Upper lobe of left lung (tissue), 6 donors: ENCODE measurements around the gene CCDC81. TPM values are rescaled to one million over a fixed set of nuclear protein-coding genes. Genes with fewer than 3 reads are reported as not detected.

Experiments used
- ATAC-seq, 2 donors: fragments of 200-7000 bp; cut with Tn5 transposase; one replicate each; pipeline ENCODE4 v1.9.1; 2022; ENCODE audit warnings: mild to moderate bottlenecking in 2 of 2, moderate library complexity in 2 of 2; ENCODE audit not compliant: low FRiP score in 2 of 2
- DNase-seq, 2 donors: peaks; one replicate each; pipeline ENCODE4 v3.0.0-alpha.2; 2019 to 2020
- H3K27ac ChIP-seq, 4 donors: fragments of 200-600 bp; sonication (generic); one replicate each; pipeline ENCODE4 v1.5.1; 2016 to 2019
- H3K27me3 ChIP-seq, 4 donors: fragments of 200-600 bp; sonication (generic); one replicate each; pipeline ENCODE4 v1.5.1; 2017 to 2019
- H3K36me3 ChIP-seq, 4 donors: fragments of 200-600 bp; sonication (generic); one replicate each; pipeline ENCODE4 v1.5.1; 2016 to 2019
- H3K4me1 ChIP-seq, 4 donors: fragments of 200-600 bp; sonication (generic); one replicate each; pipeline ENCODE4 v1.5.1; 2018 to 2019
- H3K4me3 ChIP-seq, 4 donors: fragments of 200-600 bp; sonication (generic); one replicate each; pipeline ENCODE4 v1.5.1; 2017 to 2019; ENCODE audit warnings: mild to moderate bottlenecking in 2 of 4, moderate library complexity in 1 of 4
- H3K9me3 ChIP-seq, 4 donors: fragments of 200-600 bp; sonication (generic); one replicate each; pipeline ENCODE4 v1.5.1; 2018 to 2019
- CTCF ChIP-seq, 6 experiments: fragments of 450-650 bp in 4 of 6; fragments of 200-600 bp in 2 of 6; sonication (generic) in 2 of 6; IDR thresholded peaks; one replicate each; pipeline ENCODE4 v1.5.1; 2016 to 2019; ENCODE audit warnings: antibody characterized with exemption in 6 of 6
- EP300 ChIP-seq, 4 donors: sonication (generic); formaldehyde crosslinking; IDR thresholded peaks; one replicate each; pipeline ENCODE4 v1.5.1; 2017; ENCODE audit warnings: antibody characterized with exemption in 4 of 4, control low read depth in 2 of 4
- POLR2A ChIP-seq, 4 donors: fragments of 450-650 bp; IDR thresholded peaks; one replicate each; pipeline ENCODE4 v1.5.1; 2016 to 2017; ENCODE audit warnings: antibody characterized with exemption in 4 of 4, mild to moderate bottlenecking in 2 of 4
- POLR2AphosphoS5 ChIP-seq, 2 donors: sonication (generic); formaldehyde crosslinking; IDR thresholded peaks; one replicate each; pipeline ENCODE4 v1.5.1; 2017; ENCODE audit warnings: antibody characterized with exemption in 2 of 2
- WGBS, 2 donors: methylation state at CpG; one replicate each; pipeline ENCODE4 v1.1.5; 2017 to 2018; 5-methylcytosine and 5-hydroxymethylcytosine counted together
- total RNA-seq, 6 donors: library from RNA; depleted of rRNA in 4 of 6; stranded (reverse); fragments of >200 nt in 4 of 6; gene quantifications; one replicate each; pipeline versions ENCODE4 v1.1.0 to v1.2.1, GENCODE V29; 2016 to 2021
- donor health status: DM: no; HTN: no; CAD: no; lungs with moderate emphysema.
- donor health status: DM: no; HTN: yes; CAD: no; lungs with severe emphysema.

Gene CCDC81
- 10 to 100 TPM in 1 of 6 donors, 1 to 10 TPM in 4, under 1 TPM in 1; 0.52 to 10.5 (median 2.7) TPM for total RNA-seq

GRCh38 chr11:86374586-86374985 lies at the start of gene CCDC81:
CCDC81 (plus strand) TSS chr11:86374887; CDS start chr11:86375164, 277 bp downstream.
- H3K4me3 ChIP-seq: peak within 1 kb of the TSS in 2 of 4 donors; percentile 5 to 20
- H3K9me3 ChIP-seq: no peaks in the 10 kb centered on the region
- no peak within 1 kb of the TSS for H3K27ac ChIP-seq
- DNase-seq (peak in 1 of 2 donors; percentile 46), ATAC-seq (peak in 1 of 2 donors; percentile 56)
- H3K36me3 ChIP-seq: no peaks in the 10 kb centered on the region
- no peak for TF ChIP-seq POLR2AphosphoS5 (IDR thresholded peaks at IDR 0.05)
- no peak for TF ChIP-seq CTCF (IDR thresholded peaks at IDR 0.05)
- no peak for TF ChIP-seq EP300 (IDR thresholded peaks at IDR 0.05)
- TF ChIP-seq POLR2A (IDR thresholded peaks at IDR 0.05): no peak
- peaks cover 0 to 6% (median 0%) of the 10 kb centered on the region in 4 donors for H3K4me1 ChIP-seq
- 13 to 20% methylated on average over 24 to 25 of the region's 25 CpGs for WGBS, 2 donors
- H3K27me3 ChIP-seq: no peaks in the 10 kb centered on the region

DNA sequence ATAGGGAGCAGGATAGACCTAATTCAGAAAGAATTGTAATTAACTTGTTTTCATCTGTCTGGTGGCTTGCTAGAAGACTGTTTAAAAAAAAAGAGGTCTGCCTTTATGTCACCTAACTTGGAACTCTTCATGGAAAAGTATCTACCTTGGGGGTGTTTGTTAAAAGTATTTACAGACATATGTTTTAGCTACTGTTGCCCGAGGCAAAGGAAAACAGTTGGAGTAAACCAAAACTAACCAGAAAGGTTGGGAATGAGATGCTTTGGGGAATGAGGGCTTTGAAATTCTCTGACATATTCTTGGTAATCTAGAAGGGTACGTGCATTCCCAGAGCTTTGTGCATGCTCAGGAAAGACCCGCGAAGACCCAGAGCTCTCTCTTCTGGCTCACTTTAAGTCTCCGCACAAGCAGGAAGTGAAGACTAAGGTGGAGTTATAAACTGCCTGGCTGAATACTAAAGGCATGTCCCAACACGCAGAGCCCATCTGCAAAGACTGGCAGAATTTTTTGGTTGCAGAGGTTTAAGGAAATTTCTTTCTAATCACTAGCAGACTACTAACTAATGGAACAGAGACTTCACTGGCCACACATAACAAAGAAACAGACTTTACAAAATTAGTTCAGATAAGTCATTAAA lies 39.4 kb upstream of the CCDC81 start:
- H3K27me3 ChIP-seq: no peaks in the 10 kb centered on the region
- H3K9me3 ChIP-seq: no peaks in the 10 kb centered on the region
- no peaks in the 10 kb centered on the region for H3K4me1 ChIP-seq
- H3K27ac ChIP-seq: no peak overlapping the region
- TF ChIP-seq CTCF (IDR thresholded peaks at IDR 0.05): no peak
- no peak for TF ChIP-seq EP300 (IDR thresholded peaks at IDR 0.05)
- no peak for TF ChIP-seq POLR2A (IDR thresholded peaks at IDR 0.05)
- no peak for TF ChIP-seq POLR2AphosphoS5 (IDR thresholded peaks at IDR 0.05)
- 95 to 97% methylated on average over 6 of the region's 6 CpGs for WGBS, 2 donors
- no peak for DNase-seq
- peaks cover 0 to 33% (median 6%) of the 10 kb centered on the region in 4 donors for H3K36me3 ChIP-seq
- H3K4me3 ChIP-seq: no peak overlapping the region
- ATAC-seq: no peak

DNA sequence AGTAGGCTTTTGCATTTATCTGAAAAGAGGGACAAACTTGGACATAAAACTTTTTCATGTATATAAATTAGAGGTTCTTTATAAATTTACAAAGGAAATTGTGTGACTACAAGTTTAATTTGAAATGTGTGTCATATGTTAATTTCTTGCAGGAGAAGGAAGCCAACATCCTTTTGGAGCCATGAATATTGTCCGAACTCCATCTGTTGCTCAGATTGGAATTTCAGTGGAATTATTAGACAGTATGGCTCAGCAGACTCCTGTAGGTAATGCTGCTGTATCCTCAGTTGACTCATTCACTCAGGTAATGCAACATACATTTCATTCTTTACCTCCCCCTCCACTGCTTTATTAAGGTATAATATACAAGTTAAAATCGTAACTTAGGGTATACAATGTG lies 37.5 kb upstream of the CCDC81 start:
- 93 to 98% methylated on average over 2 of the region's 2 CpGs for WGBS, 2 donors
- Histone ChIP-seq H3K9me3 (no peaks in the 10 kb centered on the region), H3K36me3 (peaks cover 0 to 33% (median 6%) of the 10 kb centered on the region in 4 donors), H3K4me1 (no peaks in the 10 kb centered on the region), H3K4me3 (no peak overlapping the region), H3K27me3 (no peaks in the 10 kb centered on the region), H3K27ac (no peak overlapping the region)
- DNase-seq (no peak), ATAC-seq (no peak)
- no peak for TF ChIP-seq POLR2A (IDR thresholded peaks at IDR 0.05)
- TF ChIP-seq POLR2AphosphoS5 (IDR thresholded peaks at IDR 0.05): no peak
- no peak for TF ChIP-seq CTCF (IDR thresholded peaks at IDR 0.05)
- no peak for TF ChIP-seq EP300 (IDR thresholded peaks at IDR 0.05)

GRCh38 chr11:86341382-86341781 lies 33.3 kb upstream of the CCDC81 start:
- no peak for ATAC-seq
- TF ChIP-seq EP300 (IDR thresholded peaks at IDR 0.05) (no peak), POLR2AphosphoS5 (IDR thresholded peaks at IDR 0.05) (no peak), CTCF (IDR thresholded peaks at IDR 0.05) (no peak), POLR2A (IDR thresholded peaks at IDR 0.05) (no peak)
- H3K4me3 ChIP-seq: no peak overlapping the region
- 83 to 91% methylated on average over 3 of the region's 3 CpGs for WGBS, 2 donors
- H3K27me3 ChIP-seq: no peaks in the 10 kb centered on the region
- H3K4me1 ChIP-seq: no peaks in the 10 kb centered on the region
- DNase-seq: no peak
- H3K27ac ChIP-seq: no peak overlapping the region
- H3K36me3 ChIP-seq: peaks cover 4 to 30% (median 7%) of the 10 kb centered on the region in 4 donors
- no peaks in the 10 kb centered on the region for H3K9me3 ChIP-seq

DNA sequence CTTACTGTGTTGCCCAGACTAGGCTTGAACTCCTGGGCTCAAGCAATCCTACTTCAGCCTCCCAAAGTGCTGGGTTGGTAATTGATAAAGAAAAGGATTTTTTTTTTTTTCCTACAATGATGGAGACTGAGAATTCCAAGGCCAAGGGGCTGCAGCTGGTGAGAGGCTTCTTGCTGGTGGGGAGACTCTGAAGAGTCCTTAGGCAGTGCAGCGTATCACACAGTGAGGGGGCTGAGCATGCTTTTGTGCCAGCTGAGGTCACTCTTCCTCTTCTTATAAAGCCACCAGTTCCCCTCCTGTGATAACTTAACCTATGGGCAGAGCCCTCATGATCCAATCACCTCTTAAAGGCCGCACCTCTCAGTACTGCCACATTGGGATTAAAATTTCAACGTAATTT lies 28.2 kb upstream of the CCDC81 start:
- WGBS, 2 donors: 94 to 98% methylated on average over 3 of the region's 3 CpGs
- ATAC-seq (no peak), DNase-seq (no peak)
- Histone ChIP-seq H3K36me3 (peaks cover 3 to 9% (median 4%) of the 10 kb centered on the region in 4 donors), H3K27me3 (no peaks in the 10 kb centered on the region), H3K27ac (no peak overlapping the region), H3K4me3 (no peak overlapping the region), H3K9me3 (no peaks in the 10 kb centered on the region), H3K4me1 (no peaks in the 10 kb centered on the region)
- TF ChIP-seq EP300 (IDR thresholded peaks at IDR 0.05) (no peak), POLR2AphosphoS5 (IDR thresholded peaks at IDR 0.05) (no peak), POLR2A (IDR thresholded peaks at IDR 0.05) (no peak), CTCF (IDR thresholded peaks at IDR 0.05) (no peak)
